ENCODE measurements around the gene WWP2. TPM values are rescaled to one million over a fixed set of nuclear protein-coding genes. Genes with fewer than 3 reads are reported as not detected.

WWP2 gene
- total RNA-seq, 2 donors from 2014 or later, result 144 to 146 TPM

- H3K4me1 ChIP-seq (ENCODE audit: control insufficient read depth in 1 of 2, low read depth in 2 of 2), result peaks cover 14 to 18% of the 10 kb centered on the region in 2 donors
These were observed 128.2 kb downstream of the WWP2 start for GRCh38 chr16:69890114-69890891.

DNA sequence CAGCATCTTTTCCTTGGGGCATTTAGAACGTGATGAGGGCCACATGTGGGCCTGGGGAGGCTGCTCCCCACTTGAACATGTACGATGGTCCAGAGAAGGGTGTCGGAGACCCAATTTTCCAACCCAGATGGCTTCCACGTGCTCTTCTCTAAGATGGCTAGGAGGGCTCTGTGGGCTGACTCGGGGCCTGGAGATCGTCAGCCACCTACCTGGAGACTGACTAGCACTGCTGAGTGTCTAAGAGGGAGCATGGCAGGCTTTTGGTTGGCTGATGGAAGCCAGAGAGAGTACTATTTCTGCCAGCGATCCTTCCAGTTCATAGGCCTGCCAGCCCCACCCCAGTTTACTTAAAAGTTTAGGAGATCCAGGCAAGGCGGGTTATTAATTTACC, 128.8 kb downstream of the WWP2 start:
- no peak for ATAC-seq (ENCODE audit: insufficient number of reproducible peaks, low FRiP score, low read depth)
- Histone ChIP-seq H3K27ac (peak overlapping the region; percentile 80 to 85), H3K4me3 (peak overlapping the region; percentile 5), H3K4me1 (ENCODE audit: control insufficient read depth in 1 of 2, low read depth in 2 of 2) (peaks cover 14 to 18% of the 10 kb centered on the region in 2 donors), H3K27me3 (replicated peaks; ENCODE audit: insufficient read depth) (no peaks in the 10 kb centered on the region), H3K9me3 (no peaks in the 10 kb centered on the region), H3K36me3 (peaks cover 4% of the 10 kb centered on the region)
- TF ChIP-seq CTCF (IDR thresholded peaks at IDR 0.05), result no peak
- no peak for DNase-seq (ENCODE audit: low spot score)

More at GRCh38 chr16:69890114-69890891, 128.2 kb downstream of the WWP2 start:
- Histone ChIP-seq H3K27ac (peak overlapping the region; percentile 80 to 85), H3K4me3 (peak overlapping the region; percentile 5), H3K9me3 (no peaks in the 10 kb centered on the region), H3K36me3 (peaks cover 4% of the 10 kb centered on the region), H3K27me3 (replicated peaks; ENCODE audit: insufficient read depth) (no peaks in the 10 kb centered on the region)
- no peak for TF ChIP-seq CTCF (IDR thresholded peaks at IDR 0.05)
- DNase-seq (ENCODE audit: low spot score), result peak; percentile 36
- peak; percentile 93 for ATAC-seq (ENCODE audit: insufficient number of reproducible peaks, low FRiP score, low read depth)

GRCh38 chr16:69892378-69892777, 130.2 kb downstream of the WWP2 start:
- Histone ChIP-seq H3K27ac (no peak overlapping the region), H3K36me3 (peaks cover 4% of the 10 kb centered on the region), H3K9me3 (no peaks in the 10 kb centered on the region), H3K4me1 (ENCODE audit: control insufficient read depth in 1 of 2, low read depth in 2 of 2) (peaks cover 14 to 18% of the 10 kb centered on the region in 2 donors), H3K27me3 (replicated peaks; ENCODE audit: insufficient read depth) (no peaks in the 10 kb centered on the region), H3K4me3 (no peak overlapping the region)
- TF ChIP-seq CTCF (IDR thresholded peaks at IDR 0.05), result no peak
- no peak for DNase-seq (ENCODE audit: low spot score)
- no peak for ATAC-seq (ENCODE audit: insufficient number of reproducible peaks, low FRiP score, low read depth)

GRCh38 chr16:69893106-69893505, 131.0 kb downstream of the WWP2 start:
- DNase-seq (ENCODE audit: low spot score) (no peak), ATAC-seq (ENCODE audit: insufficient number of reproducible peaks, low FRiP score, low read depth) (no peak)
- no peak for TF ChIP-seq CTCF (IDR thresholded peaks at IDR 0.05)
- H3K36me3 ChIP-seq, result peaks cover 2% of the 10 kb centered on the region
- H3K9me3 ChIP-seq, result no peaks in the 10 kb centered on the region
- H3K4me1 ChIP-seq (ENCODE audit: control insufficient read depth in 1 of 2, low read depth in 2 of 2), result peaks cover 14 to 18% of the 10 kb centered on the region in 2 donors
- H3K4me3 ChIP-seq, result no peak overlapping the region
- H3K27me3 ChIP-seq (replicated peaks; ENCODE audit: insufficient read depth), result no peaks in the 10 kb centered on the region
- no peak overlapping the region for H3K27ac ChIP-seq

- H3K27me3 ChIP-seq (replicated peaks; ENCODE audit: insufficient read depth), result no peaks in the 10 kb centered on the region
- H3K27ac ChIP-seq, result peak overlapping the region; percentile 0 to 27
- no peaks in the 10 kb centered on the region for H3K9me3 ChIP-seq
- peaks cover 14 to 18% of the 10 kb centered on the region in 2 donors for H3K4me1 ChIP-seq (ENCODE audit: control insufficient read depth in 1 of 2, low read depth in 2 of 2)
- H3K36me3 ChIP-seq, result no peaks in the 10 kb centered on the region
- H3K4me3 ChIP-seq, result no peak overlapping the region
- TF ChIP-seq CTCF (IDR thresholded peaks at IDR 0.05), result no peak
- ATAC-seq (ENCODE audit: insufficient number of reproducible peaks, low FRiP score, low read depth) (no peak), DNase-seq (ENCODE audit: low spot score) (no peak)
These were observed 132.5 kb downstream of the WWP2 start for GRCh38 chr16:69894676-69895075.

Data from thoracic aorta (tissue), 2 donors.